ENCODE results near the gene BDH2. TPM values are rescaled to one million over a fixed set of nuclear protein-coding genes. Genes with fewer than 3 reads are reported as not detected.

Gene BDH2
- total and polyA plus RNA-seq, 12 donors: 20.2 to 27.2 (median 24.5) TPM

DNA sequence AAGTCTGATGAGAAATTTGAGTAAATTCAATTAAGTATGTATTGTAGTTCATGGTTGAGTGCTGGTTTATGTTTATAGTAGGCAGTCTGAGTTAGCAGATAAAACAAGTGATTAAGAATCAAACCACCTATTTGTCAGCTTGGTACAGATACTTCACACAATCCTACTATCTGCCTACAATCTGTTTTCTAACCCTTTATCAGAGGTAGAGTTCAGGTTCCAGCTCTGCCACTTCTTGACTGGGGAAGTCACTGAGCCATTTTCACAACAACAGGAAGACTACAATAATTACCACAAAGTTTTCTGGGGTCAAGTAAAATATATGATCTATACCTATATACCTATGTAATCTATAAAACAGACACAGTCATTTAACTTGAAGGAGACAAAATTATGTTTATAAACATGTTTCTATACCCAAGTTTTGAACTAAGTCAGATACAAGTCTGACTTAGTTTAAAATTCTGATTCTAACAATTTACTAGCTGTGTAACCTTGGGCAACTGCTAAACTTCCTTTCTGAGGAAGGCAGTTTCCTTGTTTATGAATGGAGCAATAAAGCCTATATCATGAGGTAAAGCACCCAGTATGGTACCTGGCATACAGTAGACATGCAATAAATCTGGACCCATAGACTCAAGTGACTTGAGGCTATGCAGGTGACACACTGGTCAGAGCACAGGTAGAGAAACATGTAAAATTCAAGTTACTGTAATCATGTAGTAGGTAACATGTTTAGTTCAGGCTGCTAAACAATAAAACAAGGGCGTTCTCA, 37.2 kb upstream of the BDH2 start:
- no peak for DNase-seq
- 45 to 59% methylated on average over 1 of the region's 1 CpG for WGBS, 2 donors

DNA sequence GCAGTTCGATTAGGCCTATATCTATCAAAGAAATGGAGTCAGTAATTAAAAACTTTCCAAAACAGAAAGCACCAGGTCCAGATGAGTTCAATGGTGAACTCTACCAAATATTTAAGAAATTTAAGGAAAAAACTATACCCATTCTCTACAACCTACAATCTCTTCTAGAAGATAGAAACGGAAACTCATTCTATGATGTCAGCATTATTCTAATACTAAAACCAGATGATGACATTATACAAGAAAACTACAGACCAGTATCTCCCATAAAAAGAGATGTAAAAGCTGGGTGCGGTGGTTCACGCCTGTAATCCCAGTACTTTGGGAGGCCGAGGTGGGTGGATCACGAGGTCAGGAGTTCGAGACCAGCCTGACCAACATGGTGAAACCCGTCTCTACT, 29.5 kb upstream of the BDH2 start:
- DNase-seq: no peak
- Histone ChIP-seq H3K36me3 (peaks cover 0 to 13% (median 0%) of the 10 kb centered on the region in 9 donors), H3K9me3 (peaks cover 0 to 23% (median 7%) of the 10 kb centered on the region in 11 donors), H3K4me1 (no peaks in the 10 kb centered on the region), H3K27me3 (no peaks in the 10 kb centered on the region), H3K4me3 (no peak overlapping the region), H3K27ac (no peak overlapping the region)
- WGBS, 2 donors: 91% methylated on average over 8 of the region's 8 CpGs
- intact Hi-C loops (cut with DNase I): no loop called here
- no peak for ATAC-seq
- TF ChIP-seq, protein P1, sequence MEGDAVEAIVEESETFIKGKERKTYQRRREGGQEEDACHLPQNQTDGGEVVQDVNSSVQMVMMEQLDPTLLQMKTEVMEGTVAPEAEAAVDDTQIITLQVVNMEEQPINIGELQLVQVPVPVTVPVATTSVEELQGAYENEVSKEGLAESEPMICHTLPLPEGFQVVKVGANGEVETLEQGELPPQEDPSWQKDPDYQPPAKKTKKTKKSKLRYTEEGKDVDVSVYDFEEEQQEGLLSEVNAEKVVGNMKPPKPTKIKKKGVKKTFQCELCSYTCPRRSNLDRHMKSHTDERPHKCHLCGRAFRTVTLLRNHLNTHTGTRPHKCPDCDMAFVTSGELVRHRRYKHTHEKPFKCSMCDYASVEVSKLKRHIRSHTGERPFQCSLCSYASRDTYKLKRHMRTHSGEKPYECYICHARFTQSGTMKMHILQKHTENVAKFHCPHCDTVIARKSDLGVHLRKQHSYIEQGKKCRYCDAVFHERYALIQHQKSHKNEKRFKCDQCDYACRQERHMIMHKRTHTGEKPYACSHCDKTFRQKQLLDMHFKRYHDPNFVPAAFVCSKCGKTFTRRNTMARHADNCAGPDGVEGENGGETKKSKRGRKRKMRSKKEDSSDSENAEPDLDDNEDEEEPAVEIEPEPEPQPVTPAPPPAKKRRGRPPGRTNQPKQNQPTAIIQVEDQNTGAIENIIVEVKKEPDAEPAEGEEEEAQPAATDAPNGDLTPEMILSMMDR (IDR thresholded peaks at IDR 0.05): no peak

More for the DNA sequence above, 37.2 kb upstream of the BDH2 start:
- intact Hi-C loops (cut with DNase I): no loop called here
- H3K27me3 ChIP-seq: no peaks in the 10 kb centered on the region
- H3K36me3 ChIP-seq: peaks cover 0 to 23% (median 0%) of the 10 kb centered on the region in 9 donors
- H3K4me3 ChIP-seq: no peak overlapping the region
- H3K27ac ChIP-seq: peak overlapping the region in 1 of 10 donors; percentile 24
- no peak for ATAC-seq
- H3K9me3 ChIP-seq: no peaks in the 10 kb centered on the region
- TF ChIP-seq, protein P1 (IDR thresholded peaks at IDR 0.05): no peak
- H3K4me1 ChIP-seq: peaks cover 0 to 4% (median 0%) of the 10 kb centered on the region in 9 donors

DNA sequence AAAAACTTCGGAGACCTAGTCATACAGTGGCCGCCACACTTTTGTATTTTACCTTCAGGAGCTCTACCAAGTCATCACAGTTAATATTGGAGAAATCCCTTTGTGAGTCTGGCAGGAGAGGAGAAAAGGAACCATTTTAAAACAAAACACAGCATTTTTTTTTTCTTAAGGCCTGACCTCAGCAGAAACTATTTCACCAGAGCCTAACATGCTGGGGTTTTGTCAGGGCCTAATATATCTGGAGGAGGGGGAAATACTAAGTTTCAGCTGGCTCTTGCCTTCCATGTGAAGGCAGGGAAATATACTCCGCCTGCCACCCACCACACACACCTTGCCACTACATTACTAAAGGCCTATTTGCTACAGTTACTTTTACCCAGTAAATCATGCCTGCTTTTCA, 26.5 kb upstream of the BDH2 start:
- H3K36me3 ChIP-seq: peaks cover 0 to 17% (median 0%) of the 10 kb centered on the region in 9 donors
- peaks cover 0 to 23% (median 7%) of the 10 kb centered on the region in 11 donors for H3K9me3 ChIP-seq
- TF ChIP-seq, protein P1 (IDR thresholded peaks at IDR 0.05): no peak
- 97 to 99% methylated on average over 3 of the region's 3 CpGs for WGBS, 2 donors
- H3K4me1 ChIP-seq: no peaks in the 10 kb centered on the region
- no peak overlapping the region for H3K4me3 ChIP-seq
- H3K27me3 ChIP-seq: no peaks in the 10 kb centered on the region
- no peak for ATAC-seq
- intact Hi-C loops (cut with DNase I): no loop called here
- no peak overlapping the region for H3K27ac ChIP-seq
- DNase-seq: no peak

DNA sequence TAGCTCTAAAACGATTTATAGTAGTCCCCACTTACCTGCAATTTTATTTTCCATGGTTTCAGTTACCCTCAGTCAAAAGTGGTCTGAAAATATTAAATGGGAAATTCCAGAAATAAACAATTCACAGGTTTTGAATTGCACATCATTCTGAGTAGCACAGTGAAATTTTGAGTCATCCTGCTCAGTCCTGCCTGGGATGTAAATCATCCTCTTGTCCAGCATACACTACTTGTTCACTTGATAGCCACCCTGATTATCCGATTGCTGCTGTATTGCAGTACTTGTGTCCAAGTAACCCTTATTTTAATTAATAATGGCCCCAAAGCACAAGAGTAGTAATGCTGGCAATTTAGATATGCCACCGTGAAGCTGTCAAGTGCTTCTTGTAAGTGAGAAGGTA, 23.5 kb upstream of the BDH2 start:
- Histone ChIP-seq H3K4me1 (no peaks in the 10 kb centered on the region), H3K27ac (no peak overlapping the region), H3K36me3 (peaks cover 0 to 17% (median 0%) of the 10 kb centered on the region in 9 donors), H3K27me3 (no peaks in the 10 kb centered on the region), H3K4me3 (no peak overlapping the region), H3K9me3 (peaks cover 0 to 5% (median 0%) of the 10 kb centered on the region in 11 donors)
- ATAC-seq (no peak), DNase-seq (no peak)
- WGBS, 2 donors: 80 to 95% methylated on average over 3 of the region's 3 CpGs
- TF ChIP-seq, protein P1 (IDR thresholded peaks at IDR 0.05): no peak
- intact Hi-C loops (cut with DNase I): no loop called here
